ENCODE data around the gene RBM10. TPM values are rescaled to one million over a fixed set of nuclear protein-coding genes. Genes with fewer than 3 reads are reported as not detected.

Gene RBM10
- total and polyA plus RNA-seq, 2 of the 13 experiments (the other 11 are each of a cell fraction or from before 2014, with no cell fraction given): 15.9 to 43.1 TPM

DNA sequence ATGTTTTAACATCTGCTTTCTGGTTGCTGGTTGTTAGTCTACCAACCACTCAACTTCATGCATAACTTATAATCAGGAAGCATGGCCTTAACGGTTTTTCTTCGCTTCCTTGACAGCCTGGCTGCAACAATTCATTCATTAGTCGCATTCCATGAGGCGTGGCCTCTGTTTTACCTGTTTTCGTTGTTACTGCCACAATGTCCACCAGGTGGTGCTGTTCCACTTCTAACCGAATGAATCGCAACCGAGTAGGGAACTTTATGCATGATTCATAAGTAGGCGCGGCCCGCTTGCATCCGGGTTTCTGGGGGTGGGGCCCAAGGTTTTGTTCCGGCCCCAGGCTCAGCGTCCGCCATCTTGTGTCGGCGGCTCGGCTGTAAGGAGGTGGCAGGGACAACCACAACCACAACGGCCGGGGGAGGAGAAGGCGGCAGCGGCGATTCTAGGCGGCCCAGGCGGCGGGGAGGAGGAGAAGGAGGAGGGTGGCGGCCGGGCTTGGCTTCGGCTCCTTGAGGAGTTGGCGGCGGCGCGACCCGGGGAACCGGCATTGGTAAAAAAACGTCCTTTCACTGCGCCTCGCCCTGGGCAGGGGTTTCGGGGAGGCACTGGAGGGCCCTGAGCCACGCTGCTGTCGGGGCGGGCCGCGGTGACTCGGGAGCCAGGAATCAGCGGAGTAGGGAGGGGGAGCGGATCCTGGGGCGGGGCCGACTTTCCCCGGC lies 48.6 kb downstream of the RBM10 start, which contains the start of gene UBA1 (continued):
- no peak for TF ChIP-seq ARNT (IDR thresholded peaks at IDR 0.05)
- no peak for TF ChIP-seq ZNF564 (CRISPR knock-in tag; IDR thresholded peaks at IDR 0.05)
- TF ChIP-seq ZNF724P (CRISPR knock-in tag; IDR thresholded peaks at IDR 0.05; ENCODE audit: borderline replicate concordance): no peak
- TF ChIP-seq ZNF883 (CRISPR knock-in tag; IDR thresholded peaks at IDR 0.05; ENCODE audit: not compliant biosample characterization): no peak
- TF ChIP-seq ZMAT3 (CRISPR knock-in tag; conservative IDR thresholded peaks at IDR 0.05): no peak
- no peak for TF ChIP-seq ESRRA (CRISPR knock-in tag; IDR thresholded peaks at IDR 0.05; ENCODE audit: low read depth)
- peak; percentile 86 for TF ChIP-seq SMC3 (IDR thresholded peaks at IDR 0.05; ENCODE audit: low read length)
- TF ChIP-seq, protein P1, sequence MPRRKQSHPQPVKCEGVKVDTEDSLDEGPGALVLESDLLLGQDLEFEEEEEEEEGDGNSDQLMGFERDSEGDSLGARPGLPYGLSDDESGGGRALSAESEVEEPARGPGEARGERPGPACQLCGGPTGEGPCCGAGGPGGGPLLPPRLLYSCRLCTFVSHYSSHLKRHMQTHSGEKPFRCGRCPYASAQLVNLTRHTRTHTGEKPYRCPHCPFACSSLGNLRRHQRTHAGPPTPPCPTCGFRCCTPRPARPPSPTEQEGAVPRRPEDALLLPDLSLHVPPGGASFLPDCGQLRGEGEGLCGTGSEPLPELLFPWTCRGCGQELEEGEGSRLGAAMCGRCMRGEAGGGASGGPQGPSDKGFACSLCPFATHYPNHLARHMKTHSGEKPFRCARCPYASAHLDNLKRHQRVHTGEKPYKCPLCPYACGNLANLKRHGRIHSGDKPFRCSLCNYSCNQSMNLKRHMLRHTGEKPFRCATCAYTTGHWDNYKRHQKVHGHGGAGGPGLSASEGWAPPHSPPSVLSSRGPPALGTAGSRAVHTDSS (CRISPR knock-in tag; conservative IDR thresholded peaks at IDR 0.05): no peak
- no peak for TF ChIP-seq ZNF326 (CRISPR knock-in tag; IDR thresholded peaks at IDR 0.05; ENCODE audit: borderline replicate concordance)
- TF ChIP-seq, protein P2, sequence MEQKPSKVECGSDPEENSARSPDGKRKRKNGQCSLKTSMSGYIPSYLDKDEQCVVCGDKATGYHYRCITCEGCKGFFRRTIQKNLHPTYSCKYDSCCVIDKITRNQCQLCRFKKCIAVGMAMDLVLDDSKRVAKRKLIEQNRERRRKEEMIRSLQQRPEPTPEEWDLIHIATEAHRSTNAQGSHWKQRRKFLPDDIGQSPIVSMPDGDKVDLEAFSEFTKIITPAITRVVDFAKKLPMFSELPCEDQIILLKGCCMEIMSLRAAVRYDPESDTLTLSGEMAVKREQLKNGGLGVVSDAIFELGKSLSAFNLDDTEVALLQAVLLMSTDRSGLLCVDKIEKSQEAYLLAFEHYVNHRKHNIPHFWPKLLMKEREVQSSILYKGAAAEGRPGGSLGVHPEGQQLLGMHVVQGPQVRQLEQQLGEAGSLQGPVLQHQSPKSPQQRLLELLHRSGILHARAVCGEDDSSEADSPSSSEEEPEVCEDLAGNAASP (CRISPR knock-in tag; IDR thresholded peaks at IDR 0.05; ENCODE audit: borderline replicate concordance): no peak
- TF ChIP-seq, protein P3, sequence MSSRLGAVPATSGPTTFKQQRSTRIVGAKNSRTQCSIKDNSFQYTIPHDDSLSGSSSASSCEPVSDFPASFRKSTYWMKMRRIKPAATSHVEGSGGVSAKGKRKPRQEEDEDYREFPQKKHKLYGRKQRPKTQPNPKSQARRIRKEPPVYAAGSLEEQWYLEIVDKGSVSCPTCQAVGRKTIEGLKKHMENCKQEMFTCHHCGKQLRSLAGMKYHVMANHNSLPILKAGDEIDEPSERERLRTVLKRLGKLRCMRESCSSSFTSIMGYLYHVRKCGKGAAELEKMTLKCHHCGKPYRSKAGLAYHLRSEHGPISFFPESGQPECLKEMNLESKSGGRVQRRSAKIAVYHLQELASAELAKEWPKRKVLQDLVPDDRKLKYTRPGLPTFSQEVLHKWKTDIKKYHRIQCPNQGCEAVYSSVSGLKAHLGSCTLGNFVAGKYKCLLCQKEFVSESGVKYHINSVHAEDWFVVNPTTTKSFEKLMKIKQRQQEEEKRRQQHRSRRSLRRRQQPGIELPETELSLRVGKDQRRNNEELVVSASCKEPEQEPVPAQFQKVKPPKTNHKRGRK (CRISPR knock-in tag; IDR thresholded peaks at IDR 0.05): no peak
- TF ChIP-seq, protein P4, sequence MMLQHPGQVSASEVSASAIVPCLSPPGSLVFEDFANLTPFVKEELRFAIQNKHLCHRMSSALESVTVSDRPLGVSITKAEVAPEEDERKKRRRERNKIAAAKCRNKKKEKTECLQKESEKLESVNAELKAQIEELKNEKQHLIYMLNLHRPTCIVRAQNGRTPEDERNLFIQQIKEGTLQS (CRISPR knock-in tag; IDR thresholded peaks at IDR 0.05): no peak
- no peak for TF ChIP-seq ZNF225 (CRISPR knock-in tag; IDR thresholded peaks at IDR 0.05)
- no peak for TF ChIP-seq NCOR1 (IDR thresholded peaks at IDR 0.05; ENCODE audit: borderline replicate concordance, low read length)
- no peak for TF ChIP-seq NFATC3 (CRISPR knock-in tag; IDR thresholded peaks at IDR 0.05)
- TF ChIP-seq RFXANK (CRISPR knock-in tag; IDR thresholded peaks at IDR 0.05): 0 out of 2 replicates have a peak, but pooled peaks have one; percentile 44
- TF ChIP-seq NFKB2 (CRISPR knock-in tag; IDR thresholded peaks at IDR 0.05; ENCODE audit: borderline replicate concordance): no peak
- no peak for TF ChIP-seq KLF9 (CRISPR knock-in tag; IDR thresholded peaks at IDR 0.05; ENCODE audit: low read depth)
- TF ChIP-seq PHF20 (CRISPR knock-in tag; IDR thresholded peaks at IDR 0.05): no peak
- no peak for TF ChIP-seq ZNF292 (CRISPR knock-in tag; IDR thresholded peaks at IDR 0.05; ENCODE audit: borderline replicate concordance, low read depth)
- no peak for TF ChIP-seq SP140L (CRISPR knock-in tag; IDR thresholded peaks at IDR 0.05; ENCODE audit: borderline replicate concordance)
- TF ChIP-seq ZMYM4 (CRISPR knock-in tag; IDR thresholded peaks at IDR 0.05): peak; percentile 56
- no peak for TF ChIP-seq ZNF672 (CRISPR knock-in tag; IDR thresholded peaks at IDR 0.05)
- TF ChIP-seq, protein P5, sequence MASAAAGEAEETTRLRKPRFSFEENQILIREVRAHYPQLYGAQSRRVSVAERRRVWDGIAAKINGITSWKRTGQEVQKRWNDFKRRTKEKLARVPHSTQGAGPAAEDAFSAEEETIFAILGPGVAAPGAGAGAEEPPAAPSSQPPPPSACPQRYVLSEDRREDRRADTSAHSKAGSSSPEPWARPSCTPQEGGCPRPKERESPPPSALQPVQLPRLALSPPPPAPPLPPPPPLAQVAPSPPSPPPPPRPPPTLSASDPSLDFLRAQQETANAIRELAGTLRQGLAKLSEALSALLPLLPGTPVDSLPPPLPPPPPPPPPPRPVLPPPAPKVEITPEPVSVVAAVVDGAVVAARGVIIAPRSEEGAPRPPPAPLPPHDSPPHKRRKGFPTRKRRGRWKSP (CRISPR knock-in tag; IDR thresholded peaks at IDR 0.05): no peak
- TF ChIP-seq ZNF333 (CRISPR knock-in tag; IDR thresholded peaks at IDR 0.05; ENCODE audit: borderline replicate concordance): no peak
- TF ChIP-seq XBP1 (CRISPR knock-in tag; IDR thresholded peaks at IDR 0.05): no peak

All from HepG2 (cell line).